22Rv1 (cell line): Measurements from ENCODE around the gene POFUT2.

Experiments
- CTCF ChIP-seq: fragments of 450-650 bp; IDR thresholded peaks from 2 replicates; pipeline ENCODE4 v1.5.1; 2017; ENCODE audit warnings: mild to moderate bottlenecking
- ZFX ChIP-seq: fragments of 450-650 bp; IDR thresholded peaks from 2 replicates; pipeline ENCODE4 v1.6.1; 2017; ENCODE audit warnings: antibody characterized with exemption, borderline replicate concordance

DNA sequence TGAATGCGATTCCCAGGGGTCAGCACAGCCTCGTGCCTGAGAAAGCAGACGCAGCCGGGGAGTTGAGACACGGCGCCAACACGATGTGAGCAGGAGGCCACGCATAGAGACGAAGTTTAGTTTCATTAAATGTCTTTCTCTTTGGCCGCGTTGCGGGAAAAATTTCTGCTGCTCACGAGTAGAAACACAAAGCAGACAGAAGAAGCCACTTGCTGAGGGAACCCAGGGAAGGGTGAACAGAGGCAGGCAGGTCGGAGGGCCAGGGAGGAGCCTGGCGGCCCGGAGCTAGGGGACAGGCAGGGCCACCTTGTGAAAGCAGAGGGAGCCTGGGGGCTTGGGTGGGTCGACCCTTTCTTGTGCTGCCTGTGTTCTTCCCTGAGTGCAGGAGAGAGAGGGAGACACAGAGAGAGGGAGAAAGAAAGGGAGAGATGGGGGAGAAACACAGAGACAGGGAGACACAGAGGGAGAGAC lies 33.2 kb downstream of the POFUT2 start:
- TF ChIP-seq CTCF (no peak), ZFX (no peak)
